Adipocyte (in vitro differentiated cells): Measurements from ENCODE around the gene GPD1L.
"Not testable (repeated sequence)": the region's sequence is repeated elsewhere in the genome, so short reads cannot be mapped to it uniquely, and the experiment has no call there.

Source experiments
- DNase-seq: peaks from one replicate; pipeline ENCODE4 v3.0.0-alpha.2; 2015; ENCODE audit warnings: low read depth
- H3K27me3 ChIP-seq: replicated peaks from 2 replicates; pipeline ENCODE4 v1.7.0; 2013; ENCODE audit warnings: mild to moderate bottlenecking, low read length, moderate library complexity; ENCODE audit not compliant: control insufficient read depth, insufficient read depth
- H3K36me3 ChIP-seq: 2 replicates; pipeline ENCODE4 v1.7.0; 2013; ENCODE audit warnings: low read length, mild to moderate bottlenecking, moderate library complexity; ENCODE audit not compliant: control insufficient read depth, insufficient read depth, severe bottlenecking
- H3K4me1 ChIP-seq: 2 replicates; pipeline ENCODE4 v1.7.0; 2013; ENCODE audit warnings: mild to moderate bottlenecking, low read length, moderate library complexity; ENCODE audit not compliant: control insufficient read depth, insufficient read depth
- H3K4me3 ChIP-seq: 2 replicates; pipeline ENCODE4 v1.7.0; 2013; ENCODE audit warnings: mild to moderate bottlenecking, low read length, moderate library complexity
- H3K9ac ChIP-seq: 2 replicates; pipeline ENCODE4 v1.7.0; 2013; ENCODE audit warnings: mild to moderate bottlenecking, low read length, moderate library complexity
- H3K9me3 ChIP-seq: 2 replicates; pipeline ENCODE4 v1.7.0; 2013; ENCODE audit warnings: mild to moderate bottlenecking, low read length, moderate library complexity; ENCODE audit not compliant: control insufficient read depth

Gene GPD1L

GRCh38 chr3:32184187-32184730 is 77.8 kb downstream of the GPD1L start:
- Histone ChIP-seq H3K36me3 (no peaks in the 10 kb centered on the region), H3K4me3 (no peak overlapping the region), H3K4me1 (no peaks in the 10 kb centered on the region), H3K27me3 (no peaks in the 10 kb centered on the region), H3K9me3 (no peaks in the 10 kb centered on the region), H3K9ac (no peak overlapping the region)
- no peak for DNase-seq

DNA sequence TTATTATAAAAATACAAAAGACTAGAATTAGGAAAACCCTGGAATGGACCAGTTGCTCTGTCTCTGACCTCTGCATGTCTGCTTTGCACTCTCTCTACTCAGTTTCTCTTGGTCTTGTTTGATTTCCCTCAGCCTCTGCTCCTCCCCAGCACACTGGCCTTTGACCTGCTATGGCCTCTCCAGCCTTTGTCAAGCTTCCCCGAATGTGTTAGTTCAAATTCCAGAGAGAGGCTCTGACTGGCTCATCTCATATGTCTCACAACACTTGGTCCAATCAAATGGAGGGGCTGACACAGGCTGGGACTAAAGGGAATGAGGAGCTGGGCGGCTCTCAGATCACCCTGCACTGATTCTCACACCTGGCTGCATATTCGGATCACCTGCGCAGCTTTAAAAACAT is 79.7 kb downstream of the GPD1L start:
- DNase-seq: no peak
- H3K9ac ChIP-seq: no peak overlapping the region
- no peak overlapping the region for H3K4me3 ChIP-seq

DNA sequence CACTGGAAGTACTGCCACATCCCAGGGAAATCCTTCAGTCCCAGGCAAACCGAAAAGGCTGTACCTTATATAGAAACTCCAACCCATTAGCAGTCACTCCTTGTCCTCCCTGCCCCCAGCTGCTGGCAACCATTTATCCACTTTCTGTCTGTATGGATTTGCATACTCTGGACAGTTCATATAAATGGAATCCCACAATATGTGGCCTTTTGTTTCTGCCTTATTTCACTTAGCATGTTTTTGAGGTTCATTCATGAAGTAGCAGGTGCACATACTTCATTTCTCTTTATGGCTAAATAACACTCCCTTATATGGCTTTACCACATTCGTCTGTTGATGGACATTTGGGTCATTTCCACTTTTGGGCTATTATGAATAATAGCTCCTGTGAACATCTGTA is 80.5 kb downstream of the GPD1L start:
- Histone ChIP-seq H3K4me3 (no peak overlapping the region), H3K4me1 (no peaks in the 10 kb centered on the region), H3K9ac (no peak overlapping the region)

More for the DNA sequence above, 79.7 kb downstream of the GPD1L start:
- Histone ChIP-seq H3K9me3 (no peaks in the 10 kb centered on the region), H3K27me3 (peaks cover 6% of the 10 kb centered on the region), H3K4me1 (no peaks in the 10 kb centered on the region), H3K36me3 (no peaks in the 10 kb centered on the region)

DNA sequence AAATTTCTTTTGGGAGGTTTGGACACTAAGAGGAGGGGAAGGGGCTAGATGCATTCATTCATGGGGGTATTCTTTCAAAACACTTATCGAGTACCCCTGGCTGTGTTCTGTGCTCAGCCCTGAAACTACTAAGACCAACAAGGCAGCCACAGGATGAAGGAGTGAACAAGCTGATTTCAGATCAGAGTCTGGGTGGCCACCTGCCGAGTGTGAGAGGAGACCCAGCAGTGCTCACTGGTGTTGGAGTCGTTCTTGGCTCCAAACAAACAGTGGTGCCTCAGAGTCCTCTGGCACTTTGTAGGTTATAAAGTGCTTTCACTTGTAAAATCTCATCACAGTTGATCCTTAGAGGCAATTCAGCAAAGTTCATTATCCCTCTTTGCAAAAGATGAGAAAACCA is 83.3 kb downstream of the GPD1L start:
- no peaks in the 10 kb centered on the region for H3K4me1 ChIP-seq
- DNase-seq: no peak
- H3K36me3 ChIP-seq: no peaks in the 10 kb centered on the region
- H3K27me3 ChIP-seq: peaks cover 6% of the 10 kb centered on the region
- no peak overlapping the region for H3K9ac ChIP-seq
- no peak overlapping the region for H3K4me3 ChIP-seq
- H3K9me3 ChIP-seq: no peaks in the 10 kb centered on the region

More for the DNA sequence above, 80.5 kb downstream of the GPD1L start:
- Histone ChIP-seq H3K36me3 (no peaks in the 10 kb centered on the region), H3K9me3 (no peaks in the 10 kb centered on the region), H3K27me3 (peaks cover 6% of the 10 kb centered on the region)
- DNase-seq: no peak

DNA sequence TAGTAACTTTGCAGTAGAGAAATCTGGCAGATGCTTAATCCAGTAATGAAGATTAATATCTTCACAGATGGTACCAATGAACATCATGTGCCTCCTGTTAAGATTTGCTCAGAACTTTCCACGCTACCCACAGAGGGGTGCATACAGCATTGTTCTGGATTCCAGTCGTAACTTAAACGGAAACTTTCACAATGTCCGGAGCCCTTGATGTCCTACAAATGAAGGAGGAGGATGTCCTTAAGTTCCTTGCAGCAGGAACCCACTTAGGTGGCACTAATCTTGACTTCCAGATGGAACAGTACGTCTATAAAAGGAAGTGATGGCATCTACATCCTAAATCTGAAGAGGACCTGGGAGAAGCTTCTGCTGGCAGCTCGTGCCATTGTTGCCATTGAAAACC is 84.1 kb downstream of the GPD1L start:
- H3K27me3 ChIP-seq, H3K9ac ChIP-seq, H3K4me1 ChIP-seq, DNase-seq, H3K4me3 ChIP-seq, H3K9me3 ChIP-seq, H3K36me3 ChIP-seq: not testable (repeated sequence)

GRCh38 chr3:32193101-32193500 is 86.7 kb downstream of the GPD1L start:
- Histone ChIP-seq H3K4me1 (no peaks in the 10 kb centered on the region), H3K9me3 (no peaks in the 10 kb centered on the region), H3K36me3 (no peaks in the 10 kb centered on the region), H3K9ac (no peak overlapping the region), H3K4me3 (no peak overlapping the region), H3K27me3 (peaks cover 6% of the 10 kb centered on the region)
- DNase-seq: no peak

DNA sequence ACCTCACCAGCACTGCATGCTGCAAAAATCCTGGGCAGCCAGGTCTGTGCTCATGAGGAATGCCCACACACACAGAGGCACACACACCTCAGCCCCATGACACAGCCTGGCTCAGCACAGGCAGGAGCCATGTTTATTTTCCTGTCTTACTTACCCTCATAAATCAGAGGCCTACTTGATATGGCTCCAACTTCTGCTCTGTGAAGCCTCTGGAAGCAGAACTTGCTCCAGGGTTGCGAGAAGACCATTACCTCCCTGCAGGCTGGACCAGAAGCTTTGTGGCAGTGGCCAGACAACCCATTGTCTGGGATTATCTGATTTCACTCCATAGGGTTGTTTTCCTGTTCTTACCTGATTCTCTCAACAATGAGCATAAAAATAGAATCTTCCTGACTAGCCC is 88.2 kb downstream of the GPD1L start:
- Histone ChIP-seq H3K4me3 (no peak overlapping the region), H3K27me3 (peaks cover 6% of the 10 kb centered on the region), H3K4me1 (peaks cover 6% of the 10 kb centered on the region), H3K36me3 (no peaks in the 10 kb centered on the region), H3K9ac (no peak overlapping the region), H3K9me3 (no peaks in the 10 kb centered on the region)
- no peak for DNase-seq

GRCh38 chr3:32195995-32196540 is 89.6 kb downstream of the GPD1L start:
- H3K4me1 ChIP-seq: peaks cover 21% of the 10 kb centered on the region
- no peak for DNase-seq
- H3K36me3 ChIP-seq: no peaks in the 10 kb centered on the region
- H3K9me3 ChIP-seq: no peaks in the 10 kb centered on the region
- H3K9ac ChIP-seq: no peak overlapping the region
- no peak overlapping the region for H3K4me3 ChIP-seq
- no peaks in the 10 kb centered on the region for H3K27me3 ChIP-seq

GRCh38 chr3:32197991-32198390 is 91.6 kb downstream of the GPD1L start:
- Histone ChIP-seq H3K27me3 (no peaks in the 10 kb centered on the region), H3K4me3 (no peak overlapping the region), H3K4me1 (peaks cover 40% of the 10 kb centered on the region), H3K9me3 (no peaks in the 10 kb centered on the region), H3K9ac (no peak overlapping the region), H3K36me3 (no peaks in the 10 kb centered on the region)
- no peak for DNase-seq

GRCh38 chr3:32198714-32199113 is 92.3 kb downstream of the GPD1L start:
- DNase-seq: no peak
- no peaks in the 10 kb centered on the region for H3K36me3 ChIP-seq
- H3K9ac ChIP-seq: no peak overlapping the region
- no peaks in the 10 kb centered on the region for H3K9me3 ChIP-seq
- no peaks in the 10 kb centered on the region for H3K27me3 ChIP-seq
- peaks cover 46% of the 10 kb centered on the region for H3K4me1 ChIP-seq
- no peak overlapping the region for H3K4me3 ChIP-seq

- Histone ChIP-seq H3K4me3 (peak overlapping the region; percentile 26), H3K4me1 (peaks cover 47% of the 10 kb centered on the region), H3K27me3 (no peaks in the 10 kb centered on the region), H3K9ac (peak overlapping the region; percentile 41), H3K9me3 (no peaks in the 10 kb centered on the region), H3K36me3 (no peaks in the 10 kb centered on the region)
- DNase-seq: no peak
These were observed 94.1 kb downstream of the GPD1L start for GRCh38 chr3:32200490-32200889.
